Stimulated activated CD4-positive, alpha-beta T cell treated with anti-CD3 and anti-CD28 coated beads, Interleukin-4, amount 100 ng/mL, for 24 hours (primary cell): Measurements from ENCODE around the gene BRME1.

ENCODE experiments used
- DNase-seq: peaks from one replicate; pipeline ENCODE4 v3.0.0-alpha.2; 2020

BRME1 gene

GRCh38 chr19:13885826-13886365 is 20.0 kb downstream of the BRME1 start:
- no peak for DNase-seq

- no peak for DNase-seq
Measured at GRCh38 chr19:13884726-13885591, 21.0 kb downstream of the BRME1 start.

- no peak for DNase-seq
Measured at GRCh38 chr19:13883516-13884064, 22.3 kb downstream of the BRME1 start.

- no peak for DNase-seq
Measured at GRCh38 chr19:13882836-13883235, 23.1 kb downstream of the BRME1 start.

- DNase-seq, result no peak
Measured at GRCh38 chr19:13882419-13882795, 23.5 kb downstream of the BRME1 start.

- peak; percentile 51 for DNase-seq
Measured at GRCh38 chr19:13881692-13882418, 24.1 kb downstream of the BRME1 start.

- DNase-seq, result no peak
Measured at GRCh38 chr19:13881251-13881691, 24.6 kb downstream of the BRME1 start.

- peak; percentile 99 for DNase-seq
Measured at GRCh38 chr19:13880059-13881043, 25.6 kb downstream of the BRME1 start.

- no peak for DNase-seq
Measured at GRCh38 chr19:13877303-13877702, 28.6 kb downstream of the BRME1 start.

GRCh38 chr19:13876834-13877233 is 29.1 kb downstream of the BRME1 start, which contains the start of gene NANOS3:
NANOS3 (plus strand) TSS chr19:13877134; CDS start chr19:13877249, 115 bp downstream.
- no peak for DNase-seq

- no peak for DNase-seq
Measured at GRCh38 chr19:13875824-13876223, 30.1 kb downstream of the BRME1 start.

- DNase-seq, result no peak
Measured at GRCh38 chr19:13873834-13874515, 31.9 kb downstream of the BRME1 start.

GRCh38 chr19:13872695-13873389 is 33.1 kb downstream of the BRME1 start:
- DNase-seq, result no peak

GRCh38 chr19:13872339-13872694 is 33.6 kb downstream of the BRME1 start:
- DNase-seq, result no peak

- no peak for DNase-seq
Measured at GRCh38 chr19:13870873-13871272, 35.0 kb downstream of the BRME1 start.

GRCh38 chr19:13869281-13869680 is 36.6 kb downstream of the BRME1 start:
- no peak for DNase-seq

GRCh38 chr19:13868663-13869062 is 37.3 kb downstream of the BRME1 start:
- no peak for DNase-seq

GRCh38 chr19:13866463-13867046 is 39.4 kb downstream of the BRME1 start:
- no peak for DNase-seq

GRCh38 chr19:13865571-13866462 is 40.1 kb downstream of the BRME1 start:
- no peak for DNase-seq
